ENCODE measurements around the gene RICTOR.

Gene RICTOR

DNA sequence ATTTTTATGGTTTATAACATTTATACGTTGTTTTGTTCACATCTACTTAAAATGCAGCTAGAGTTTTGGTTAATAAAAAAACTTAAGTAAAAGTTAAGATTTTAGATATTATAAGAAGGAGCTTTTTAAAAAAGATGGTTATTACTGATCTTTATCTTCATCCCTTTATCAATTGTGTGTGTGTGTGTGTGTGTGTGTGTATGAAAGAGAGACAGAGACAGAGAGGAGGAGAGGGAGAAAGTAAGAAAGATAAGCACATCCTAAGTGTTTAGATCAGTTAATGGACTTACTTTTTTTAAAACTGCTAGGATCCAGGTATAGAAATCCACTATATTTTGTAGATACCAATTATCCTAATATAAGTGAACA lies 45.8 kb upstream of the RICTOR start (continued):
- TF ChIP-seq, protein P1, sequence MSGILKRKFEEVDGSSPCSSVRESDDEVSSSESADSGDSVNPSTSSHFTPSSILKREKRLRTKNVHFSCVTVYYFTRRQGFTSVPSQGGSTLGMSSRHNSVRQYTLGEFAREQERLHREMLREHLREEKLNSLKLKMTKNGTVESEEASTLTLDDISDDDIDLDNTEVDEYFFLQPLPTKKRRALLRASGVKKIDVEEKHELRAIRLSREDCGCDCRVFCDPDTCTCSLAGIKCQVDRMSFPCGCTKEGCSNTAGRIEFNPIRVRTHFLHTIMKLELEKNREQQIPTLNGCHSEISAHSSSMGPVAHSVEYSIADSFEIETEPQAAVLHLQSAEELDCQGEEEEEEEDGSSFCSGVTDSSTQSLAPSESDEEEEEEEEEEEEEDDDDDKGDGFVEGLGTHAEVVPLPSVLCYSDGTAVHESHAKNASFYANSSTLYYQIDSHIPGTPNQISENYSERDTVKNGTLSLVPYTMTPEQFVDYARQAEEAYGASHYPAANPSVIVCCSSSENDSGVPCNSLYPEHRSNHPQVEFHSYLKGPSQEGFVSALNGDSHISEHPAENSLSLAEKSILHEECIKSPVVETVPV (CRISPR knock-in tag; IDR thresholded peaks at IDR 0.05): no peak

DNA sequence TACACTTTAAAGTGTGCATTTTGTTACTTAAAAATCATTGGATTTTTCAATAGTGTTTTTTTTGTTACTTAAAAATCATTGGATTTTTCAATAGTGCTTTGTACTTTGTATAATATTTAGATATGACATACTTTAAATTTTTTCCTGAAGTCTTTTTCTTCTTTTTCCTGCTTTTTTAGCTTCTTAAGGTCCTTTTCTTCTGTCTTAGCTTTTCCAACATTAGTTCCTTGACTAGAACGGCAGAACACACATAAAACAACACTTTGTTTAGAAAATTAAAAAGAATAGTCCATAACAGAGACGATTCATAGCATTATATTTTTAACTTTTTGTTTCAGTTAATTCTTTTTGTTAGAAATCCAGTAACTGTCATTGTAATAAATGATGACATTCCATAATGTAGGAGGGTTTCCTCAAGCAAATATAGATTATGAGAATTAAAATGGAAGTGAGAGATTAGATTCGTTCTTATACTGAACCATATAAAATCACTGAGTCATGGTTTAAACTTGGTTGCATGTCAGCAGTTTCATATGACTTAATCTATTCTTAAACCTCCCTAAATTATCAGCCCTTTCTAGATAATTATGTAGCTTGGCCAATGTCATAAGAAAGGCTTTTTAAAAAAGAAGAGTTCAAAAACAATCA lies 45.3 kb upstream of the RICTOR start:
- ATAC-seq: no peak
- no peak for TF ChIP-seq ZFP3 (CRISPR knock-in tag; IDR thresholded peaks at IDR 0.05)

DNA sequence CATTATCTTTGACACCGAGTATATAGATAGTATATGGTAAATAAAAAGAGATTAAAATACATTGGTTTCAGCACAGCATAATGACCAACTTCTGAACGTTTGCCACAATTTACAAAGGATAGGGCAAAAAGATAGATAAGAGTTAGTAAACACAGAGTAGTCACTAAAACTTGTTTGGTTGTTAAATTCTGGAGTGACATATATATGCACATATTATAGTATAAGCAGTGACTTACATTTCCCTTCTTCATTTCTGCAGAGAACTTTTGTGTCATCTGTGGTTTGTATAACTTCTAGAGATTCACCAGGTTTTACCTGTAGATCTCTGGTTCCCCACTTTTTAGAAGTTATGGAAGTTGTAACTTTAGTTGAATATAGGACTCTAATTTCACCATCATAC lies 44.4 kb upstream of the RICTOR start:
- ATAC-seq: no peak
- TF ChIP-seq ZNF8 (CRISPR knock-in tag; IDR thresholded peaks at IDR 0.05) (no peak), GLIS3 (CRISPR knock-in tag; IDR thresholded peaks at IDR 0.05) (no peak), RARB (CRISPR knock-in tag; IDR thresholded peaks at IDR 0.05) (no peak), OSR1 (CRISPR knock-in tag; IDR thresholded peaks at IDR 0.05) (no peak), ZFP3 (CRISPR knock-in tag; IDR thresholded peaks at IDR 0.05) (no peak), ZNF565 (CRISPR knock-in tag; conservative IDR thresholded peaks at IDR 0.05; ENCODE audit: low read depth) (no peak), BACH2 (CRISPR knock-in tag; IDR thresholded peaks at IDR 0.05; ENCODE audit: borderline replicate concordance) (no peak), ZFP30 (CRISPR knock-in tag; IDR thresholded peaks at IDR 0.05) (no peak), ESRRG (CRISPR knock-in tag; IDR thresholded peaks at IDR 0.05) (no peak), ZC3H10 (CRISPR knock-in tag; IDR thresholded peaks at IDR 0.05) (no peak), ISL1 (CRISPR knock-in tag; IDR thresholded peaks at IDR 0.05) (no peak), PPARA (CRISPR knock-in tag; IDR thresholded peaks at IDR 0.05; ENCODE audit: borderline replicate concordance) (no peak), ARNTL (CRISPR knock-in tag; IDR thresholded peaks at IDR 0.05; ENCODE audit: borderline replicate concordance, low read depth) (no peak), CSDC2 (CRISPR knock-in tag; IDR thresholded peaks at IDR 0.05) (no peak), TOX (CRISPR knock-in tag; IDR thresholded peaks at IDR 0.05; ENCODE audit: borderline replicate concordance) (no peak), TCF4 (CRISPR knock-in tag; IDR thresholded peaks at IDR 0.05; ENCODE audit: borderline replicate concordance) (no peak)
- TF ChIP-seq, protein P2, sequence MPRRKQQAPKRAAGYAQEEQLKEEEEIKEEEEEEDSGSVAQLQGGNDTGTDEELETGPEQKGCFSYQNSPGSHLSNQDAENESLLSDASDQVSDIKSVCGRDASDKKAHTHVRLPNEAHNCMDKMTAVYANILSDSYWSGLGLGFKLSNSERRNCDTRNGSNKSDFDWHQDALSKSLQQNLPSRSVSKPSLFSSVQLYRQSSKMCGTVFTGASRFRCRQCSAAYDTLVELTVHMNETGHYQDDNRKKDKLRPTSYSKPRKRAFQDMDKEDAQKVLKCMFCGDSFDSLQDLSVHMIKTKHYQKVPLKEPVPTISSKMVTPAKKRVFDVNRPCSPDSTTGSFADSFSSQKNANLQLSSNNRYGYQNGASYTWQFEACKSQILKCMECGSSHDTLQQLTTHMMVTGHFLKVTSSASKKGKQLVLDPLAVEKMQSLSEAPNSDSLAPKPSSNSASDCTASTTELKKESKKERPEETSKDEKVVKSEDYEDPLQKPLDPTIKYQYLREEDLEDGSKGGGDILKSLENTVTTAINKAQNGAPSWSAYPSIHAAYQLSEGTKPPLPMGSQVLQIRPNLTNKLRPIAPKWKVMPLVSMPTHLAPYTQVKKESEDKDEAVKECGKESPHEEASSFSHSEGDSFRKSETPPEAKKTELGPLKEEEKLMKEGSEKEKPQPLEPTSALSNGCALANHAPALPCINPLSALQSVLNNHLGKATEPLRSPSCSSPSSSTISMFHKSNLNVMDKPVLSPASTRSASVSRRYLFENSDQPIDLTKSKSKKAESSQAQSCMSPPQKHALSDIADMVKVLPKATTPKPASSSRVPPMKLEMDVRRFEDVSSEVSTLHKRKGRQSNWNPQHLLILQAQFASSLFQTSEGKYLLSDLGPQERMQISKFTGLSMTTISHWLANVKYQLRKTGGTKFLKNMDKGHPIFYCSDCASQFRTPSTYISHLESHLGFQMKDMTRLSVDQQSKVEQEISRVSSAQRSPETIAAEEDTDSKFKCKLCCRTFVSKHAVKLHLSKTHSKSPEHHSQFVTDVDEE (CRISPR knock-in tag; IDR thresholded peaks at IDR 0.05): no peak
- TF ChIP-seq, protein P3, sequence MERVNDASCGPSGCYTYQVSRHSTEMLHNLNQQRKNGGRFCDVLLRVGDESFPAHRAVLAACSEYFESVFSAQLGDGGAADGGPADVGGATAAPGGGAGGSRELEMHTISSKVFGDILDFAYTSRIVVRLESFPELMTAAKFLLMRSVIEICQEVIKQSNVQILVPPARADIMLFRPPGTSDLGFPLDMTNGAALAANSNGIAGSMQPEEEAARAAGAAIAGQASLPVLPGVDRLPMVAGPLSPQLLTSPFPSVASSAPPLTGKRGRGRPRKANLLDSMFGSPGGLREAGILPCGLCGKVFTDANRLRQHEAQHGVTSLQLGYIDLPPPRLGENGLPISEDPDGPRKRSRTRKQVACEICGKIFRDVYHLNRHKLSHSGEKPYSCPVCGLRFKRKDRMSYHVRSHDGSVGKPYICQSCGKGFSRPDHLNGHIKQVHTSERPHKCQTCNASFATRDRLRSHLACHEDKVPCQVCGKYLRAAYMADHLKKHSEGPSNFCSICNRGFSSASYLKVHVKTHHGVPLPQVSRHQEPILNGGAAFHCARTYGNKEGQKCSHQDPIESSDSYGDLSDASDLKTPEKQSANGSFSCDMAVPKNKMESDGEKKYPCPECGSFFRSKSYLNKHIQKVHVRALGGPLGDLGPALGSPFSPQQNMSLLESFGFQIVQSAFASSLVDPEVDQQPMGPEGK (CRISPR knock-in tag; IDR thresholded peaks at IDR 0.05; ENCODE audit: borderline replicate concordance): no peak
- TF ChIP-seq, protein P4, sequence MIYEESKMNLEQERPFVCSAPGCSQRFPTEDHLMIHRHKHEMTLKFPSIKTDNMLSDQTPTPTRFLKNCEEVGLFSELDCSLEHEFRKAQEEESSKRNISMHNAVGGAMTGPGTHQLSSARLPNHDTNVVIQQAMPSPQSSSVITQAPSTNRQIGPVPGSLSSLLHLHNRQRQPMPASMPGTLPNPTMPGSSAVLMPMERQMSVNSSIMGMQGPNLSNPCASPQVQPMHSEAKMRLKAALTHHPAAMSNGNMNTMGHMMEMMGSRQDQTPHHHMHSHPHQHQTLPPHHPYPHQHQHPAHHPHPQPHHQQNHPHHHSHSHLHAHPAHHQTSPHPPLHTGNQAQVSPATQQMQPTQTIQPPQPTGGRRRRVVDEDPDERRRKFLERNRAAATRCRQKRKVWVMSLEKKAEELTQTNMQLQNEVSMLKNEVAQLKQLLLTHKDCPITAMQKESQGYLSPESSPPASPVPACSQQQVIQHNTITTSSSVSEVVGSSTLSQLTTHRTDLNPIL (CRISPR knock-in tag; IDR thresholded peaks at IDR 0.05; ENCODE audit: low read depth): no peak
- TF ChIP-seq, protein P5, sequence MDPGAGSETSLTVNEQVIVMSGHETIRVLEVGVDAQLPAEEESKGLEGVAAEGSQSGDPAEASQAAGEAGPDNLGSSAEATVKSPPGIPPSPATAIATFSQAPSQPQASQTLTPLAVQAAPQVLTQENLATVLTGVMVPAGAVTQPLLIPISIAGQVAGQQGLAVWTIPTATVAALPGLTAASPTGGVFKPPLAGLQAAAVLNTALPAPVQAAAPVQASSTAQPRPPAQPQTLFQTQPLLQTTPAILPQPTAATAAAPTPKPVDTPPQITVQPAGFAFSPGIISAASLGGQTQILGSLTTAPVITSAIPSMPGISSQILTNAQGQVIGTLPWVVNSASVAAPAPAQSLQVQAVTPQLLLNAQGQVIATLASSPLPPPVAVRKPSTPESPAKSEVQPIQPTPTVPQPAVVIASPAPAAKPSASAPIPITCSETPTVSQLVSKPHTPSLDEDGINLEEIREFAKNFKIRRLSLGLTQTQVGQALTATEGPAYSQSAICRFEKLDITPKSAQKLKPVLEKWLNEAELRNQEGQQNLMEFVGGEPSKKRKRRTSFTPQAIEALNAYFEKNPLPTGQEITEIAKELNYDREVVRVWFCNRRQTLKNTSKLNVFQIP (CRISPR knock-in tag; IDR thresholded peaks at IDR 0.05; ENCODE audit: borderline replicate concordance, low read depth): no peak

Data from SK-N-SH treated with all-trans-retinoic acid at 6 μM for 48 hours (cell line).